GM19372 (cell line): ENCODE data around the gene OPTC.
"Not testable (repeated sequence)": the region's sequence is repeated elsewhere in the genome, so short reads cannot be mapped to it uniquely, and the experiment has no call there.

ENCODE experiments used
- ATAC-seq: cut with Tn5 transposase; IDR thresholded peaks from one replicate; pipeline ENCODE4 v1.9.1; 2021; ENCODE audit warnings: mild to moderate bottlenecking, low read depth, moderate library complexity; ENCODE audit not compliant: unreplicated experiment

Gene OPTC

DNA sequence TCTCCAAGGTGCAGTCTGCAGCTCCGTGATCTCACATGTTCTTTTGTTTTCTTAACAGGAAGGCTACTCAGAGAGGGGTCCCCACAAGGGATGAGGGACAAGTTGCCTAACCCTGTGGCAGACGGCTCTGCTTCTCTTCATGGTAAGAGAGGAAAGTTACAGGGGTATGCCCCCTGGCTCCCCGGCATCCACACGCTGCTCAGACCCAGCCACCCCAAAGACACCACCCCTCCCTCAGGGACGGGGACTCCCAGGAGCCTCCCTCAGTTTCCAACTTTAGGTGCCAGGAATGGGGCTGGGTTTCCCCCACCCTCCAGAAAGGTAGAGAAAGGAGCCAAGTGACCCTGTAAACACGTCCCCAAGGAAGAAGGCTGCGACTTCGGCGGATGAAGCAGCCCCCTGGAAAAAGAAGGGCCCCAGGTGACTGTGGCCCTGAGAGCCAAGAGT, 19.7 kb downstream of the OPTC start:
- no peak for ATAC-seq

DNA sequence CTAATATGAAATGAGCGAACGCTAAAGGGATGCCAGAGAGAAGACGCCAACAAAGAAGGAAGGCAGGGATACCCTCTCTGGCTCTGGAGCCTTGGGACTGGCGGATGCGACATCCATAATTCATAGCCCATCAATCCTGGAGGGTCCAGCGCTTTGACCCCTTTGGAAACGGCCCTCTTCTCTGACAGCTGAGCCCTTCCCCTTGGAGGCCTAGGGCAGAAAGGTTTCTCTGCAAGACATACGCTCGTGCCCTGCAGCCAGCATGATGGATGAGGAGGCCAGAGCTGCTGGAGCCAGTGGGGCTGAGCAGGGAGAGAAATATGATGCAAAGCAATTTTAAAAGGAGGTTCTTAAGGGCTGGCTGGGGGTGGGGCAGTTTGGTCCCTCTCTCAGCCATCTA, 22.2 kb downstream of the OPTC start:
- no peak for ATAC-seq

DNA sequence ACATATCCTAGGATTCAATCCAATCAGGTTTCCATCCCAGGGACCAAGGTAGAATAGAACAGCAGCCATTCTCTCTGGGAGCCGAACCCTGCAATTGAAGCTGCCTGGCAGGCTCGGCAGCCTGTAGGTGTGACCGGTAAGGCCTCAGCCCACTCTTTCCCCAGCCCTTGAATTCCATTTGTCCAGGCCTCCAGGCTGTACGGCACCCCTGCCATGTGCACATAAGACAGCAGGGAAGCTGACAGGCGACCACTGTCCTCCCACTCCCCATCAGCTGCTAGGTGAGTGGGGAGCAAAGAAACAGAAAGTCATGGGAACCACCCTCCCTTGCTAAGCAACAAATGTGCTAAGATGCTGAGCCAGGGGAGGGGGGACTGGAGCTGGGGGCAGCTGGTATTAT, 23.0 kb downstream of the OPTC start:
- ATAC-seq: no peak

DNA sequence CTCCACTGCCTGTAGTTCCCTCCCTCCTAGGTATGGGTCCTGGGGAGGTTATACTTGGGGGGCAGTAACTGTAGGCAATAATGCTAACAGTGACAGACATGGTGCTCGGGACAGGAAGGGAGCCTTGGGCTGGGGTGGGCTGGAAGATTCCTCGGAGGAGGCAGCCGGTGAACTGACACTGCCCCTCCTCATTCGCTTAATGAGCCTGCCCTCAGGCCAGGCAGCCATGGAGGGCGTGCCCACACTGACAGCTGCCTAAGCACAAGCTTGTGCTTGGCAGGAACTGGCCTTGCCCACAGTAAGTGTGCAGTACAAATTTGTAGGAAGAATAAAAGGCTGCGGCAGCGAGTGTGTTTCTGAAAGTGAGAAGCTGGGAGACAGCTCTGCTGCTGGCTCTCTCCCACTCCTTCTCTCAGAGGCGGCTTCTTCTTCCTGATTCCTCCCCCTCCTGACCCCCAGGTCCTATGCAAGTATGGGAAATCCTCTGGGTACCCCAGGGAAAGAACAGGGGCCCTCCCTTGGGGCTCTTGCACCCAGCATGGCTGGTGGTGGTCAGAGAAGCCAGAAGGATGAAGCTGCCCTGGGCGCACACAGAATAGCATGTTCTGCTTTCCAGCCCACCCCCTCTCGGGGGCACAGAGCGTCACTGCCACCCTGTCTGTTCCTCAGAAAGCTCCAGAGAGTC, 23.6 kb downstream of the OPTC start:
- ATAC-seq: no peak

DNA sequence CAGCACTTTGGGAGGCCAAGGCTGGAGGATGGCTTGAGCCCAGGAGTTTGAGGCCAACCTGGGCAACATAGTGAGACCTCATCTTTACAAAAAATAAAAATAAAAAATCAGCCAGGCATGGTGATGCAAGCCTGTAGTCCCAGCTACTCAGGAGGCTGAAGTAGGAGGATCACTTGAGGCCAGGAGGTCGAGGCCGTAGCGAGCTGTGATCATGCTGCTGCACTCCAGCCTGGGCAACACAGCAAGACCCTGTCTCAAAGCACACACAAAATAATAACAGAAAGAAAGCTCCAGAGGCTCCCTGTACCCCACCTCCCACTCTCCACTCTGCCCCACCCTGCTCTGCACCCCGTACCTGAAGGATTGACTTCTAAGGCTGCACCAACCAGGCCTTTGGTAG, 24.2 kb downstream of the OPTC start:
- ATAC-seq: not testable (repeated sequence)

DNA sequence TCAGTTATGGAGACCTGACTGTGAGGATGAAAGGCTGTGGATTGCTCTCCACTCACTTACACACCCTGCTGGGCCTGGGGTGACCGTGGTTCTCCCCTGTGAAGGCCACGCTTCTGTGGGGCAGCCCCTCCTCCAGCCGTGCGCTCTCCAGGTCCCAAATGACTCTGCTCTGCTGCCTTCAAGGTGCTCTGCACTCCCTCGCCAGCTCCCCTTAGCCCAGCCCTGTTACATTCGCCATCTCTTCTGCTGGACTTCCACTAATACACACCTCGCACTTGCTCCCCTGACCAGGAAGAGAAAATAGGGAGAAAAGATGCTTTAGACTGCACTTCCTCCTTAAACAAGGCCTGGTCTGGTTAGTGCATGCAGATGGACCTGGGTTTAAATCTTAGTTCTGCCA, 24.6 kb downstream of the OPTC start:
- ATAC-seq: no peak

DNA sequence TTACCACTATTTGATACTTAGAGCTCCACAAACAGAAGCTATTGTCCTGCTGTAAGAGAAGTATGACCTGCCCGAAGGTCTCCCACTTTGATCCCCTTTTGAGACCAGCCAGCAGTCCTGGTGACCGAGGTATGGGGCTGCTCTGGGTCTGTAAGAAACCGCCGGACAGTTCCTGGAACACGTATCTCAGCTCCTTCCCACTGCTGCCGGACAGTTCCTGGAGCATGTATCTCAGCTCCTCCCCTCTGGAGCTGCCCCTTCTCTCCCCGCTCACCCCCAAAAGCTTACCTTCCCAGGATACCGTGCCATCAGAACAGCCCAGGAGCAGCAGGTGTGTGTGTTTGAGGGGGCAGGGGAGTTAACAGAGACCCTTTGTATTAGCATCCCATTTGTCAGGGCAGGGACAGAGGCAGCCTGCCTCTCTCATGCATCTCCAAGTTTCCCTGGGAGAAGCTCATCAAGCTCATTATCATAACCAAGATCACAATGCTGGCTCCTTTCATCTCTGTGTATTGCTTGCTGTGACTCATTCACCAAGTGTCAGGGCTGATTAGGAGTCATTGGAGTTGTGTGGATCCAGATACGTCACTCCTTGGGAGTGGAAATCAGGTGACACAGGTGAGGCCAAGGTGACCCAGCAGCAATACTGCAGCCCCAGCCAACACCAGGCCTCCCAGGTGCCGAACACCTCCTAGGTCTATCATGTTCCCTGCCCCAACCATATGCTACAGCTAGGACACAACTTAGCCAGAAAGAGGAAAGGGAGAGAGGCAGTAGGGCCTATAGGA, 25.3 kb downstream of the OPTC start:
- no peak for ATAC-seq

DNA sequence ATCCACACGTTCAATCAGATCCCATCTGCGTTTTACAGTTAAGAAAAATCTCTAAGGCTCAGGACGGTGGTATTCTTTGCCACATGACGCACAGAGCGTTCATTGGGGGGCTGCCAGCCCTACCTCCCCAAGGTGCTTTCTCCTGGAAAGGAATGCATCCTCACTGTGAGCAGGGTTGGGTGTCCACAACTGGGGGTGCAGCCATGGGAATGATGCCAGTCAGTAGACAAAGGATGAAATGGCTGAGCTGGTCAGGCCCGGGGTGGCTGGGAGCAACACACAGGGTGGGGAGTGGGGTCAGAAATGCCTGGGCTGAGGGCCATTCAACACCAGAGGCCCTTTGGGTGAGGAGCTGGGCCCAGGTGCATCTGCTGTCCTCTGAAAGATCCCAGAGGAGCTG, 25.9 kb downstream of the OPTC start:
- no peak for ATAC-seq

DNA sequence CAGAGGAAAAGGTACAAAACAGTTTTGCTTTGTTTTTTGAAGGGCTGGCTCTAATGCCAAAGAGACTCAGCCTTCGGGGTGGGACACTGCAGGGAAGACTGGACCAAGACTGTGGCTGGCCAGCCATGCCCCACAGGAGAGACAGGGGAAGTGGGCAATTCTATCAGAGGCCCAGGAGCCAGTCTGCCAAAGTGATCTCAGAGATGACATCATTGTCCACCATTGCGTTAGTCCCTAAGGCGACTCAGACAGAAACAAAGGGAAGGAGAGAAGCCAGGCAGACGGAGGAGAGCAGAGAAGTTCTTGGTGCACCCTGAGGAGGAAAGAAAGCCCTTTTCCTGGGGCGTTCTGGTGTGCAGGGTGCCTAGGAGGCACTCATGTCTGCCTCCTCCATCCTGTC, 26.4 kb downstream of the OPTC start:
- no peak for ATAC-seq

DNA sequence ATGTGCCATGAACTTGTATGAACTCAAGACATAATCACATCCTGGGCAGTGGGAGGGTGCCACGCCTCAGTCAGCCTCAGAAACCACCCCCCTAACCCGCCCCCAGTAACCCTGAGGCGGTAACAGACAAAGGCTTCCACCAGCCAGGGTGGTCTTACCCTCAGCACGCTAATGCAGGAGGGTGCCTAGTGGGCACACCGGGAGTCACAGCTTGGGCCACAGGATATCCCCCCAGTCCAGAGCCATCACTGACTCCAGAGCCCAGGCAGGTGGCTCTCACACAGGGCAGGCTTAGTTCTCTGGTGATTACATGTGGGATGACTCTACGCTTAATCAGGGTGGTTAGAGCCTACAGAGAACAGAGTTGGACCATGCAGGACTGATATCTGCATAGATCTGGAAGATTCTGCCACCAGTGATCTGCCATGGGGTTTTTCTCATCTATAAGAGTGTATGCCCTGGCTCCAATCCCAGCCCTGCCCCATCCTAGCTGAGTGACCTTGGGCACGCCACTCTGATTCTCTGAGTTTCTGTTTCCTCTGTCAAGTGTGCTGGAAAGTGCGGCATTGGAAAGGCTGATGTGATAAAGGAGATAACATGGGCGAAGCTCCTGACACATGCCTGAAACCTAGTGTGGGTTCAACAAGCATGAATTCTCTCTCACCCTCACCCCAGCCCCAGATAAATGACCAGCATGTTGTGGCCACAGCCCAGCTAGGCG, 27.3 kb downstream of the OPTC start:
- no peak for ATAC-seq

DNA sequence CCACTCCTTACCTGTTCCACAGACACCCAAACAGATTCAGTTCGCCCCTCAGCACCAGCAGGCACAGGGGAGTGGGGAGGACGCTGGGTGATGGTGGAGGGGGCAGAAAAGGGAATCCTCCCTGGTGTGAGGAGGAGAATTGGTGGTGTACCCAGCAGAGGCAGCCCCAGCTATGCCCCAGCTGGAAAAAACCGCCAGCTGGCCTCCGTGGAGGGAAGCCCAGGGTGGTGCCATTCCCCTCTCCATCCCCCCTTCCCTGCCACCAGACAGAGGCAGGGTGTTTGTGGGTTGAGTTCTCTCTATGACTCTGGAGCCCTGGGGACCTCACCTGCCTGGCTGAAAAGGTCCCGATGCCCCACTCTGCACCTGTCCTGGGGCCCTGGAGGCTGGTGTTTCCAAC, 27.9 kb downstream of the OPTC start:
- ATAC-seq: no peak

DNA sequence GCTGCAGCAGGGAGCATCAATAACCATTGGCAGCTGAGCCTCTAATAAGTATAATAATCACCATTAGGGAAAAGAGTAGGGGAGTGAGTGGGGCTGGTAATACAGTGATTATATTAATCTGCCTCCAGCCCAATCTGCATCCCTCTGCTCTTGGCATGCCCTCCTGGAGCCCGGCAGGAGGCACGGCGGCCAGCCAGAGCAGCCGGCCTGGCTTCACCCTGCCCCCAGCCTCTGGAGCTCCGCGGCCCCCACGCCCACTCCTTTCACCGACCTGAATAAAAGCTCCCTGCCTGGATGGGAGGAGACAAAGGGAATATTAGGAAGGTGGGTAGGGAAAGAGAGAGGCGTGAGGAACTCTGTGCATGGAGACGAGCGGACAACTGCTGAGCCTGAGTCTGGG, 28.3 kb downstream of the OPTC start:
- no peak for ATAC-seq

DNA sequence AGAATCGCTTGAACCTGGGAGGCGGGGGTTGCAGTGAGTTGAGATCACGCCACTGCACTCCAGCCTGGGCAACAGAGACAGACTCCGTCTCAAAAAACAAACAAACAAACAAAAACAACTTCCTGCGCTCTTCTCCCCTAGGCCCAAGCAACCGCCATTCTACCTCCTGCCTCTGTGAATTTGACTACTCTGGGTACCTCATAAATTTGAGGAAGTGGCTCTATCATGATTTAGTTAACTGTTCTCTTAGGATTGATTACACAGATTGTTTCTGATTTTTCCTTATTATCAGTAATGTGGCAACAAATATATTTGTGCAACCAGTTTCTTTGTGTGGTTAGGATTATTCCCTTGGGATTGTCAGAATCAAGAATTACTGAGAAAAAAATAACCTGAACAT, 29.7 kb downstream of the OPTC start:
- no peak for ATAC-seq

DNA sequence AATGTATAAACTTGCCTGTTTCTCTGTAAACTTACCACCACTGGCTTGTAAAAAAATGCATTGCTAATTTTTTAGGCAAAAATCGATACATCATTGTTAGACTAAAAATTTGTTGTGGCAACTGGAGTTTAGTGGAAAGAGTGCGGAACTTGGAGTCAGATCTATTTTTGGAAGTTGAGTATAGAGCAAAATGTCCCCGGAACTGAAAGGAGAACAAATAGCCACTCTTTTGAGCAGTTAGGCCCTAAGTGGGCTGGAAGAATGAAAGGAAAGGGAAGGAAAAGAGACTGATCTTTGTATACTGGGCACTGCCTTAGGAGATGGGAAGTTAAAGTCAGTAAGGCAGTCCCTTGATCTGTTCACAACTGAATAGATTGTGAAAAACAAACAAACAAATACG, 30.2 kb downstream of the OPTC start:
- no peak for ATAC-seq

DNA sequence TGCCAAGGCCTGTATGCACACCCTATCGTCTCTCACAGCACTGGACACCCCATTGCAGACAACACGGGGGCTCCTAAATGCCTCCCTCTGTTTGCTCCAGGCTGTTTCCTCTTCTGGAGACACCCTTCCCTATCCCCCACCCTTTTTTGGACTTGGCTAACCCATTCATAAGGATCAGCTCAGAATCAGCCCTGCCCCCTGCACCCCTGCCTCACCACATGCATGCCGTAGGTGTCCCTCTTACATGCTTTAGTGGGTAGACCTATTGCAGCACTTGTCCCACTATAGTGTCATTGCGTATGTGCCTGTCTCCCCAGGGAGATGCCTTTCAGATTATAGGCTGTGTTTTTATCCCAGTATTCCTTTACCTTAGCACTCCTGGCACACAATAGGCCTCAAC, 30.9 kb downstream of the OPTC start:
- ATAC-seq: no peak

DNA sequence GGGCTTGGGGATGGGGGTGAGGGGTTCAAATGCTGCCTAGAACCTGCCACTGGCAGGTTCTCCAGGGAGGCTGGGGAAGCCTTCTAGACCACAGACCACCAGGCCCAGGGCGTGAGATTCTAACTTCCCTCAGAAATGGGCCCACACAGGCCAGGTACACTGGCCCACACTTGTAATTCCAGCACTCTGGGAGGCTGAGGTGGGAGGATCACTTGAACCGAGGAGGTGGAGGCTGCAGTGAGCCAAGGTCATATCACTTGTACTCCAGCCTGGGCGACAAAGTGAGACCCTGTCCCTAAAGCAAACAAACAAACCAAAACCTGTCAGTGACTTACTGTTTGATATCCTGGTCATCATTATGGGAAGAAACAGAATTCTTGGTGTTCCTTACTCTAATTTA, 31.7 kb downstream of the OPTC start:
- ATAC-seq: no peak

DNA sequence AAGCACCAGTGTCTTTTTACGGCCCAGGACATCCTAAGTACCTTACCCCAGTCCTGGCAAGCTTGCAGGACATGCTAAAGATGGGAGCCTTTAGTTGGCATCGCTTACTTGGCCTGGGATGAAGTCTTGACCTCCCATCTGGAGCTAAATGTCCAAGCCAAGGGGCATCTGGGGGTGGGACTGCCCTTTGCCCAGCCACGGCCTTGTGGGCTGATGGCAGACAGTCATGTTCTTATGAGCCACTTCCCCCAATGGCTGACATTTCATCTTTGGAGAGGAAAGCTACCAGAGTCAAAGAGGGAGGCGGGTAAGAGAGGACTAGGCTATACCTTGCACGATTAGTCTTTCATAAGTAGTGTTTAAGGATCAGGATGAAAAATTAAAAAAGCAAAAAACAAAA, 32.2 kb downstream of the OPTC start:
- ATAC-seq: no peak

DNA sequence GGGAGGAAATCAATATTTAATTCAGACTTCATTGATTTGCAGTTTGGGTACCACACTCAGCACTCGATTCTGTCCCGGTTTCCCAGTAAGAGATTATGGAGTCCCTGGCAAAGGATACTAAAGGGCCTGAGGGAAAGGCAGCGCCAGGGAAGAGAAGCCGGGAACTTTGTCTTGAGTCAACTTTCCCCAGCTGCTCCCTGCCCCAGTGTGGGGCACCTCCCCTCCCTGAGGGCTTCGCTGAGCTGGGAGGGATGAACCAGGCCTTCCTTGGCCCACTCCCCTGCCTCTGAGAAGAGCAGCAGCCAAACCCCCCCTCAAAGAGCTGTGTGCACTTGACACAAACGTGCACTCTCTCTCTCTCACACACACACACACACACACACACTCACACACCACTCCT, 32.6 kb downstream of the OPTC start:
- no peak for ATAC-seq

DNA sequence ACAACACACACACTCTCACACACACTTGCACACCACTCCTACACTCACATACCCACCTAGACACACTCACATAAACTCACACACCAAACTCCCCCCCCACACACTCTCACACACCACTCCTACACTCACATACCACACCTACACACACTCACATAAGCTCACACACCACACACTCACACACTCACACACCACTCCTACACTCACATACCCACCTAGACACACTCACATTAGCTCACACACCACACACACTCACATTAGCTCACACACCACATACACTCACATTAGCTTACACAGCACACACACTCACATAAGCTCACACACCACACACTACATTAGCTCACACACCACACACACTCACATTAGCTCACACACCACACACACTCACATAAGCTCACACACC, 33.1 kb downstream of the OPTC start:
- no peak for ATAC-seq

DNA sequence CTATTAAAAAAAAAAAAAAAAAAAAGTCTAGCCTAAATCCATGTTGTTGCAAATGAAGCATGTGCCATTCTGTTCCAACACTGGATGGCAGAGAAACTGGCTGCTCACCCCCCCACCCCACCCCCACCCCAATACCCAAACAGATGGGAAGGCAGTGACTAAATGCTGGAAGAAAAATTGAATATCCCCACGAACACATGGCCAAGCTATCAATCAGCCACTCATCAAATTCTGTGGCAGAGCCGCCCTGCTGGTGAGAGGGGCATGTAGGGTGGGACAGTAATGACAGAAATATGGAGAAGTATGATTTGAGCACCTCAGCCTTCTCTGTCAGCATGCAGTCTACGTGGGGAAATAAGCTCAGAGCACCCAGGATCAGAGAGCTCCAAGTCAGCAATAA, 34.1 kb downstream of the OPTC start:
- no peak for ATAC-seq

DNA sequence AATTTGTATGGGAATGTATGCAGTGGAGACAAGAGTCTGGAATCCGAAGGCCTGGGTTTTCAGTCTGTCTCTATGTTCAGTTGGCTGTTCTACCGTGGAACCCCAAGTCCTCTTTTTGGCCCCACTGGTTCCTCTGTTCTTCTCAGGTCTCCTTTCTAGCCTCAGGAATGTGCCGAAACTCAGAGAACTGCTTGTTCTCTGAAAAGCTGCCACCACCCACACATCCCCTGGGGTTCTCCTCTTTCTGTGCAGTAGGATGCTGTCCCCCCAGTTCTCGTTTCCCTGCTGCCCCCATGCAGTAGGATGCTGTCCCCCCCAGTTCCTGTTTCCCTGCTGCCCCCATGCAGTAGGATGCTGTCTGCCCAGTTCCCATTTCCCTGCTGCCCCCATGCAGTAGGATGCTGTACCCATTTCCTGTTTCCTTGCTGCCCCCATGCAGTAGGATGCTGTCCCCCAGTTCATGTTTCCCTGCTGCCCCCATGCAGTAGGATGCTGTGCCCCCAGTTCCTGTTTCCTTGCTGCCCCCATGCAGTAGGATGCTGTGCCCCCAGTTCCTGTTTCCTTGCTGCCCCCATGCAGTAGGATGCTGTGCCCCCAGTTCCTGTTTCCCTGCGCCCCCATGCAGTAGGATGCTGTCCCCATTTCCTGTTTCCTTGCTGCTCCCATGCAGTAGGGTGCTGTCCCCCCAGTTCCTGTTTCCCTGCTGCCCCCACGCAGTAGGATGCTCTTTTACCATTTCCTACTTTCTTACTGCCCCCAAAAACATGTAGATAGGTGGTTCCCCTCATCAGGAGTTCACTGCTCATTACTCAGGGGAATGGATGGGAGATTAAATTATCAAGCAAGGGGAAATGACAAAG, 35.3 kb downstream of the OPTC start:
- no peak for ATAC-seq
